ENCODE results near the gene KCNC1. TPM values are rescaled to one million over a fixed set of nuclear protein-coding genes. Genes with fewer than 3 reads are reported as not detected.

Gene KCNC1
- total RNA-seq, 2 donors from 2014 or later = not detected

DNA sequence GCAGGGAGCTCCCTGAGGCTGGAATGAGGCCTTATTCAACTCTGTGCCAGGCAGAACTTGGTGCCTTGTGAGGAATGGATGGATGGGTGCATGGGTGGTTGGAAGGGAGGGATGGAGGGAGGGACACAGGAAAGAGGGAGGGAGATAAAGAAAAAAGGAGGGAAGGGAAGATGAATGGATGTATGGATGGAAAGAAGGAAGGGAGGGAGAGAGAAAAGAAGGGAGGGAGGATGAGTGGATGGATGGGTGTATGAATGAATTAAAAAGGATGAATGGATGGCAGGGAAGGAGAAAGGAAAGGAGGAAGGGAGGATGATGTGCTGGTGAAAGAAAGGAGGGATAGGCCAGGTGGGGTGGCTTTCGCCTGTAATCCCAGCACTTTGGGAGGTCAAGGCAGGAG, 34.6 kb downstream of the KCNC1 start:
- no peaks in the 10 kb centered on the region for H3K9me3 ChIP-seq
- H3K36me3 ChIP-seq = no peaks in the 10 kb centered on the region
- H3K4me3 ChIP-seq = no peak overlapping the region
- H3K27ac ChIP-seq = no peak overlapping the region
- no peak for DNase-seq (ENCODE audit: low spot score)
- no peaks in the 10 kb centered on the region for H3K27me3 ChIP-seq (replicated peaks; ENCODE audit: insufficient read depth)
- TF ChIP-seq CTCF (IDR thresholded peaks at IDR 0.05) = no peak
- no peak for ATAC-seq (ENCODE audit: insufficient number of reproducible peaks, low FRiP score, low read depth)
- H3K4me1 ChIP-seq (ENCODE audit: control insufficient read depth in 1 of 2, low read depth in 2 of 2) = no peaks in the 10 kb centered on the region

- Histone ChIP-seq H3K36me3 (no peaks in the 10 kb centered on the region), H3K4me3 (no peak overlapping the region), H3K27me3 (replicated peaks; ENCODE audit: insufficient read depth) (no peaks in the 10 kb centered on the region), H3K9me3 (no peaks in the 10 kb centered on the region), H3K4me1 (ENCODE audit: control insufficient read depth in 1 of 2, low read depth in 2 of 2) (no peaks in the 10 kb centered on the region), H3K27ac (no peak overlapping the region)
- no peak for TF ChIP-seq CTCF (IDR thresholded peaks at IDR 0.05)
- ATAC-seq (ENCODE audit: insufficient number of reproducible peaks, low FRiP score, low read depth) = no peak
- no peak for DNase-seq (ENCODE audit: low spot score)
Measured at GRCh38 chr11:17770048-17770652, 35.6 kb downstream of the KCNC1 start.

DNA sequence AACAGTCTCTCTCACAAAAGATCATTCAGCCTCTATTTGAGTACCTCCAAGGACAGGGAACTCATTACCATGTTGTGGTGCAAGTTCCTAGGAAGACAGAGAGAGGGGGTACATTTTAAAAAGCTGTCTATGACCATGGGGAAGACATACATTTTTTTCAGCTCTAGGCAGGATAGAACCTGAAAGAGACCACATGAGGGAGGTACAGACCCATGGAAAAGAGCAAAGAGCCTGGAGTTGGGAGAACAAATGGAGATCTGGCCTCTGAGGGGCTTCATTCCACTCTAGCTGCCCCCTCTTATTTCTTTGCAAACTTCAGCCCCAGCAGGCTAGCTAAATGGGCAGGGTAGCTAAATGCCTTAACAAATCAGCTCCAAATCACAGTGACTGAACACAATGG, 36.3 kb downstream of the KCNC1 start:
- no peak for ATAC-seq (ENCODE audit: insufficient number of reproducible peaks, low FRiP score, low read depth)
- no peak for TF ChIP-seq CTCF (IDR thresholded peaks at IDR 0.05)

DNA sequence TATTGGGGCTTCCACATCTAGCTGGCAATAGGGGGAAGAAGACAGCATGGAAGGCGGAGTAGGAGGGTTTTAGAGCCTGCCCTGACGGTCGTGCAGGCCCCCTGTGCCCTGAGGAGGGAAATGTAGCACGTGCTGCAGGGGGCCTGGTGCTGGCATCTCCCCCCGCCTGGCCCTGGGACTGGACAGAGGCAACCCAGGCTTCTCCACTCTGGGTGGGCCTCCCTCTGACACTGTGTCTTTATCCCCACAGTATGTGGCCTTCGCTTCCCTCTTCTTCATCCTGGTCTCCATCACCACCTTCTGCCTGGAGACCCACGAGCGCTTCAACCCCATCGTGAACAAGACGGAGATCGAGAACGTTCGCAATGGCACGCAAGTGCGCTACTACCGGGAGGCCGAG, 36.8 kb downstream of the KCNC1 start:
- TF ChIP-seq CTCF (IDR thresholded peaks at IDR 0.05) = no peak
- no peaks in the 10 kb centered on the region for H3K27me3 ChIP-seq (replicated peaks; ENCODE audit: insufficient read depth)
- H3K36me3 ChIP-seq = no peaks in the 10 kb centered on the region
- H3K4me1 ChIP-seq (ENCODE audit: control insufficient read depth in 1 of 2, low read depth in 2 of 2) = no peaks in the 10 kb centered on the region
- H3K4me3 ChIP-seq = no peak overlapping the region
- no peaks in the 10 kb centered on the region for H3K9me3 ChIP-seq
- ATAC-seq (ENCODE audit: insufficient number of reproducible peaks, low FRiP score, low read depth) (no peak), DNase-seq (ENCODE audit: low spot score) (no peak)
- H3K27ac ChIP-seq = no peak overlapping the region

More for the DNA sequence above, 36.3 kb downstream of the KCNC1 start:
- no peaks in the 10 kb centered on the region for H3K36me3 ChIP-seq
- H3K9me3 ChIP-seq = no peaks in the 10 kb centered on the region
- H3K4me1 ChIP-seq (ENCODE audit: control insufficient read depth in 1 of 2, low read depth in 2 of 2) = no peaks in the 10 kb centered on the region
- no peaks in the 10 kb centered on the region for H3K27me3 ChIP-seq (replicated peaks; ENCODE audit: insufficient read depth)
- no peak overlapping the region for H3K4me3 ChIP-seq
- no peak overlapping the region for H3K27ac ChIP-seq
- no peak for DNase-seq (ENCODE audit: low spot score)

GRCh38 chr11:17771841-17772401, 37.3 kb downstream of the KCNC1 start:
- Histone ChIP-seq H3K4me3 (no peak overlapping the region), H3K27ac (no peak overlapping the region), H3K27me3 (replicated peaks; ENCODE audit: insufficient read depth) (no peaks in the 10 kb centered on the region), H3K4me1 (ENCODE audit: control insufficient read depth in 1 of 2, low read depth in 2 of 2) (no peaks in the 10 kb centered on the region), H3K36me3 (no peaks in the 10 kb centered on the region), H3K9me3 (no peaks in the 10 kb centered on the region)
- DNase-seq (ENCODE audit: low spot score) (no peak), ATAC-seq (ENCODE audit: insufficient number of reproducible peaks, low FRiP score, low read depth) (no peak)
- no peak for TF ChIP-seq CTCF (IDR thresholded peaks at IDR 0.05)

Data from thoracic aorta (tissue), 2 donors.